Keratinocyte (primary cell): ENCODE measurements around the gene AGO3. TPM values are rescaled to one million over a fixed set of nuclear protein-coding genes. Genes with fewer than 3 reads are reported as not detected.

Source experiments
- DNase-seq: peaks from one replicate; pipeline ENCODE4 v3.0.0-alpha.2; 2011; ENCODE audit warnings: low read depth, missing footprints, low spot score
- FAIRE-seq: peaks from 2 replicates; lab custom pipeline; 2011; peaks lifted over from hg19 to GRCh38; lab: Jason Lieb, UNC
- H2AFZ ChIP-seq: 2 replicates; pipeline ENCODE4 v1.6.0; 2012; ENCODE audit warnings: low read length, control low read depth, inconsistent platforms; ENCODE audit not compliant: control insufficient read depth
- H3K27ac ChIP-seq: 2 replicates; pipeline ENCODE4 v1.5.1; 2011; ENCODE audit warnings: low read length; ENCODE audit not compliant: control insufficient read depth, insufficient read depth
- H3K27me3 ChIP-seq: 3 replicates; pipeline ENCODE4 v1.6.0; 2011; ENCODE audit warnings: low read length; ENCODE audit not compliant: control insufficient read depth, insufficient read depth; ENCODE audit errors: extremely low read depth
- H3K36me3 ChIP-seq, 2 experiments: 2 replicates in 1 of 2; 3 replicates in 1 of 2; pipeline ENCODE4 v1.5.1; 2011; ENCODE audit warnings: low read length in 2 of 2, mild to moderate bottlenecking in 1 of 2; ENCODE audit not compliant: control insufficient read depth in 2 of 2, insufficient read depth in 2 of 2; ENCODE audit errors: extremely low read depth in 1 of 2
- H3K4me1 ChIP-seq: 3 replicates; pipeline ENCODE4 v1.5.1; 2011; ENCODE audit warnings: low read length; ENCODE audit not compliant: control insufficient read depth, insufficient read depth; ENCODE audit errors: extremely low read depth
- H3K4me2 ChIP-seq: 3 replicates; pipeline ENCODE4 v1.6.0; 2011; ENCODE audit warnings: low read depth, low read length; ENCODE audit not compliant: control insufficient read depth, insufficient read depth; ENCODE audit errors: extremely low read depth
- H3K4me3 ChIP-seq, 3 experiments: fragments of 200-600 bp in 1 of 3; sonication (generic) in 1 of 3; 2 replicates in 2 of 3; 3 replicates in 1 of 3; pipeline ENCODE4 v1.5.1; 2011 to 2016; ENCODE audit warnings: low read length in 3 of 3, mild to moderate bottlenecking in 3 of 3, control low read depth in 2 of 3, inconsistent platforms in 1 of 3, low read depth in 1 of 3, mixed read lengths in 1 of 3, mixed run types in 1 of 3, moderate library complexity in 1 of 3; ENCODE audit not compliant: control insufficient read depth in 2 of 3, insufficient read depth in 2 of 3; ENCODE audit errors: extremely low read depth in 1 of 3
- H3K79me2 ChIP-seq: 2 replicates; pipeline ENCODE4 v1.6.0; 2012; ENCODE audit warnings: low read length; ENCODE audit not compliant: control insufficient read depth, insufficient read depth
- H3K9ac ChIP-seq: 3 replicates; pipeline ENCODE4 v1.6.0; 2011; ENCODE audit warnings: low read length; ENCODE audit not compliant: control insufficient read depth, insufficient read depth; ENCODE audit errors: extremely low read depth
- H3K9me1 ChIP-seq: 3 replicates; pipeline ENCODE4 v1.6.0; 2011; ENCODE audit warnings: low read length; ENCODE audit not compliant: control insufficient read depth, insufficient read depth; ENCODE audit errors: extremely low read depth
- H3K9me3 ChIP-seq: 2 replicates; pipeline ENCODE4 v1.5.1; 2012; ENCODE audit warnings: low read depth, low read length; ENCODE audit not compliant: control insufficient read depth
- H4K20me1 ChIP-seq: 3 replicates; pipeline ENCODE4 v1.6.0; 2011; ENCODE audit warnings: low read length; ENCODE audit not compliant: control insufficient read depth, insufficient read depth; ENCODE audit errors: extremely low read depth
- CTCF ChIP-seq, 3 experiments: IDR thresholded peaks in 1 of 3; conservative IDR thresholded peaks in 1 of 3; optimal IDR thresholded peaks in 1 of 3; 2 replicates in 2 of 3; 3 replicates in 1 of 3; pipeline versions ENCODE3 to v1.5.1; 2011; ENCODE audit warnings: low read length in 3 of 3, mild to moderate bottlenecking in 3 of 3, moderate library complexity in 2 of 3, control low read depth in 1 of 3, inconsistent platforms in 1 of 3; ENCODE audit not compliant: insufficient read depth in 2 of 3; ENCODE audit errors: extremely low read depth in 1 of 3
- EZH2 ChIP-seq: IDR thresholded peaks from one replicate; pipeline ENCODE4 v1.6.1; 2012; ENCODE audit warnings: inconsistent platforms, mild to moderate bottlenecking, low read length, moderate library complexity
- dilution Hi-C: fragments of 300-500 bp; cut with MboI; formaldehyde crosslinking; loops from one replicate; pipeline ENCODE4 v1.7.0; 2020; ENCODE audit warnings: low sequenced_read_pairs; ENCODE audit not compliant: extremely low pct_ligation_motif_present
- polyA plus RNA-seq, 5 experiments: library from polyadenylated mRNA; depleted of rRNA in 3 of 5; stranded (reverse) in 3 of 5; stranded (forward) in 1 of 5; unstranded in 1 of 5; fragments of >200 nt; gene quantifications; 1 replicate in 1 of 5; 2 replicates in 3 of 5; 3 replicates in 1 of 5; pipeline versions ENCODE4 v1.2.1 to v1.2.3, GENCODE V29; 2011 to 2012; ENCODE audit warnings: missing spikeins in 2 of 5, low read depth in 1 of 5, low replicate concordance in 1 of 5

AGO3 gene
- polyA plus RNA-seq, 1 donor (not counting 4 experiments of a cell fraction or from before 2014, with no cell fraction given): 14.0 TPM

GRCh38 chr1:36095760-36096405 lies 165.0 kb downstream of the AGO3 start:
- Histone ChIP-seq H3K4me3 (no peak overlapping the region), H3K79me2 (peaks cover 13% of the 10 kb centered on the region), H3K36me3 (peaks cover 32 to 44% of the 10 kb centered on the region in 2 experiments), H3K27ac (no peak overlapping the region), H3K9me3 (no peaks in the 10 kb centered on the region), H2AFZ (no peak overlapping the region), H3K9me1 (peaks cover 2% of the 10 kb centered on the region), H4K20me1 (no peaks in the 10 kb centered on the region), H3K4me1 (peaks cover 3% of the 10 kb centered on the region), H3K9ac (no peak overlapping the region), H3K4me2 (no peak overlapping the region), H3K27me3 (no peaks in the 10 kb centered on the region)
- TF ChIP-seq EZH2: no peak
- FAIRE-seq: no peak
- DNase-seq: no peak
- dilution Hi-C loops: no loop called here

GRCh38 chr1:36096500-36097432 lies 165.9 kb downstream of the AGO3 start:
- Histone ChIP-seq H3K36me3 (peaks cover 28 to 36% of the 10 kb centered on the region in 2 experiments), H3K27ac (no peak overlapping the region), H2AFZ (no peak overlapping the region), H3K9me1 (peaks cover 2% of the 10 kb centered on the region), H3K27me3 (no peaks in the 10 kb centered on the region), H3K79me2 (peaks cover 6% of the 10 kb centered on the region), H3K4me3 (no peak overlapping the region), H3K4me2 (no peak overlapping the region), H3K9ac (no peak overlapping the region), H4K20me1 (no peaks in the 10 kb centered on the region), H3K4me1 (peaks cover 3% of the 10 kb centered on the region), H3K9me3 (no peaks in the 10 kb centered on the region)
- no peak for FAIRE-seq
- DNase-seq: no peak
- dilution Hi-C loops: no loop called here
- peak; percentile 14 to 39 (median 23) for TF ChIP-seq CTCF (optimal IDR thresholded peaks at IDR 0.05 in 1 of 3, IDR thresholded peaks at IDR 0.05 in 1 of 3, conservative IDR thresholded peaks at IDR 0.05 in 1 of 3; ENCODE audit: extremely low read depth in 1 of 3, insufficient read depth in 2 of 3, low read length in 3 of 3)
- no peak for TF ChIP-seq EZH2
